IMR-90 (cell line): Measurements from ENCODE around the gene RHBDD2. TPM values are rescaled to one million over a fixed set of nuclear protein-coding genes. Genes with fewer than 3 reads are reported as not detected.

Source experiments
- ATAC-seq: fragments of 200-7000 bp; cut with Tn5 transposase; 2 replicates; pipeline ENCODE4 v1.9.1; 2020; ENCODE audit warnings: low read depth, mild to moderate bottlenecking, moderate library complexity
- BruUV-seq: library from RNA; stranded (reverse); fragments of 400-500 nt; replicated peaks from 2 replicates; lab custom pipeline; 2021; lab: Mats Ljungman, UMichigan
- CTCF ChIA-PET: fragments of 300-600 bp; formaldehyde crosslinking; extraction: SDS; loops from one replicate; lab custom pipeline; 2021; ENCODE audit warnings: antibody characterized with exemption; lab: Yijun Ruan, JAX
- POLR2A ChIA-PET: fragments of 300-600 bp; sonication (Branson Sonifier 250); formaldehyde crosslinking; loops from one replicate; lab custom pipeline; 2022; ENCODE audit warnings: antibody characterized with exemption; ENCODE audit not compliant: unreplicated experiment; lab: Charles Lee
- DNase-seq: peaks from one replicate; pipeline ENCODE4 v3.0.0; 2013
- H2AFZ ChIP-seq: replicated peaks from 2 replicates; pipeline ENCODE3; 2013; ENCODE audit warnings: low read length, mild to moderate bottlenecking; ENCODE audit not compliant: poor library complexity
- H2AK5ac ChIP-seq: 2 replicates; pipeline ENCODE4 v1.6.1; 2013; ENCODE audit warnings: low read depth, low read length, inconsistent platforms
- H2AK9ac ChIP-seq: replicated peaks from 2 replicates; pipeline ENCODE3; 2013; ENCODE audit warnings: mild to moderate bottlenecking, low read depth, low read length, moderate library complexity; ENCODE audit not compliant: poor library complexity
- H2BK120ac ChIP-seq: 2 replicates; pipeline ENCODE4 v1.6.1; 2013; ENCODE audit warnings: low read depth, low read length, inconsistent platforms
- H2BK15ac ChIP-seq: 3 replicates; pipeline ENCODE4 v1.6.1; 2013; ENCODE audit warnings: low read depth, low read length, inconsistent platforms
- H2BK20ac ChIP-seq: 2 replicates; pipeline ENCODE4 v1.6.1; 2013; ENCODE audit warnings: low read depth, mild to moderate bottlenecking, inconsistent platforms, low read length, moderate library complexity
- H2BK5ac ChIP-seq: 2 replicates; pipeline ENCODE4 v1.6.1; 2013; ENCODE audit warnings: mild to moderate bottlenecking, low read depth, low read length, inconsistent platforms; ENCODE audit not compliant: poor library complexity, severe bottlenecking
- H3K14ac ChIP-seq: replicated peaks from 2 replicates; pipeline ENCODE4 v1.6.1; 2013; ENCODE audit warnings: low read depth, low read length, inconsistent platforms
- H3K18ac ChIP-seq: 2 replicates; pipeline ENCODE4 v1.6.1; 2013; ENCODE audit warnings: low read depth, low read length, control low read depth
- H3K23ac ChIP-seq: 2 replicates; pipeline ENCODE4 v1.6.1; 2013; ENCODE audit warnings: low read depth, low read length, inconsistent platforms
- H3K27ac ChIP-seq: 2 replicates; pipeline ENCODE4 v1.5.1; 2013; ENCODE audit warnings: mild to moderate bottlenecking, control low read depth, low read length; ENCODE audit not compliant: insufficient read depth
- H3K27me3 ChIP-seq: 2 replicates; pipeline ENCODE4 v1.6.1; 2013; ENCODE audit warnings: low read length; ENCODE audit not compliant: control insufficient read depth, insufficient read depth
- H3K36me3 ChIP-seq: 2 replicates; pipeline ENCODE4 v1.6.1; 2013; ENCODE audit warnings: low read length, mixed read lengths; ENCODE audit not compliant: control insufficient read depth, insufficient read depth
- H3K4ac ChIP-seq: 2 replicates; pipeline ENCODE4 v1.6.1; 2013; ENCODE audit warnings: low read depth, low read length, inconsistent platforms
- H3K4me1 ChIP-seq: 2 replicates; pipeline ENCODE4 v1.6.1; 2013; ENCODE audit warnings: low read length, mixed read lengths; ENCODE audit not compliant: control insufficient read depth, insufficient read depth
- H3K4me2 ChIP-seq: 2 replicates; pipeline ENCODE4 v1.6.1; 2013; ENCODE audit warnings: low read depth, mild to moderate bottlenecking, control low read depth, low read length, moderate library complexity
- H3K4me3 ChIP-seq: 2 replicates; pipeline ENCODE4 v1.5.1; 2013; ENCODE audit warnings: low read depth, mild to moderate bottlenecking, control low read depth, low read length, moderate library complexity; ENCODE audit not compliant: insufficient read depth
- H3K56ac ChIP-seq: 2 replicates; pipeline ENCODE4 v1.6.1; 2013; ENCODE audit warnings: low read length, inconsistent platforms; ENCODE audit not compliant: insufficient read depth; ENCODE audit errors: extremely low read depth
- H3K79me1 ChIP-seq, 2 experiments: 2 replicates each; pipeline ENCODE4 v1.6.1; 2013; ENCODE audit warnings: low read length in 2 of 2, inconsistent platforms in 1 of 2, low read depth in 1 of 2
- H3K9ac ChIP-seq: 2 replicates; pipeline ENCODE4 v1.6.1; 2013; ENCODE audit warnings: low read depth, low read length, control low read depth
- H3K9me1 ChIP-seq: 2 replicates; pipeline ENCODE4 v1.6.1; 2013; ENCODE audit warnings: low read length, inconsistent platforms; ENCODE audit not compliant: insufficient read depth
- H3K9me3 ChIP-seq: 2 replicates; pipeline ENCODE4 v1.6.1; 2013; ENCODE audit warnings: low read length; ENCODE audit not compliant: control insufficient read depth, insufficient read depth
- H4K20me1 ChIP-seq: 2 replicates; pipeline ENCODE4 v1.6.1; 2013; ENCODE audit warnings: low read length, inconsistent platforms; ENCODE audit not compliant: insufficient read depth
- H4K5ac ChIP-seq: 2 replicates; pipeline ENCODE4 v1.6.1; 2013; ENCODE audit warnings: mild to moderate bottlenecking, low read depth, low read length, control low read depth
- H4K8ac ChIP-seq, 2 experiments: 2 replicates each; pipeline ENCODE4 v1.6.1; 2013; ENCODE audit warnings: low read depth in 2 of 2, low read length in 2 of 2, control low read depth in 1 of 2, inconsistent platforms in 1 of 2
- H4K91ac ChIP-seq: 2 replicates; pipeline ENCODE4 v1.6.1; 2013; ENCODE audit warnings: low read depth, low read length, inconsistent platforms; ENCODE audit not compliant: insufficient read depth
- BHLHE40 ChIP-seq: fragments of 150-350 bp; IDR thresholded peaks from 2 replicates; pipeline ENCODE4 v1.6.1; 2016; ENCODE audit warnings: mild to moderate bottlenecking, low read depth, low read length
- CEBPB ChIP-seq: IDR thresholded peaks from 2 replicates; pipeline ENCODE4 v1.6.1; 2012; ENCODE audit warnings: low read depth, low read length, improper control_type of control experiment
- CHD1 ChIP-seq: IDR thresholded peaks from 2 replicates; pipeline ENCODE4 v1.6.1; 2012; ENCODE audit warnings: low read depth, low read length, improper control_type of control experiment
- CTCF ChIP-seq: conservative IDR thresholded peaks from 2 replicates; pipeline ENCODE4 v1.5.1; 2012; ENCODE audit warnings: mild to moderate bottlenecking, low read depth, low read length, improper control_type of control experiment
- ELK1 ChIP-seq: fragments of 150-350 bp; IDR thresholded peaks from 2 replicates; pipeline ENCODE4 v1.6.1; 2016; ENCODE audit warnings: low read depth, mild to moderate bottlenecking, low read length, moderate library complexity, borderline replicate concordance
- FOS ChIP-seq: fragments of 150-350 bp; IDR thresholded peaks from 2 replicates; pipeline ENCODE4 v1.6.1; 2016; ENCODE audit warnings: low read depth, low read length
- MAFK ChIP-seq: IDR thresholded peaks from 2 replicates; pipeline ENCODE4 v1.6.1; 2012; ENCODE audit warnings: low read depth, low read length, improper control_type of control experiment
- MAZ ChIP-seq: IDR thresholded peaks from 2 replicates; pipeline ENCODE4 v1.6.1; 2012; ENCODE audit warnings: low read depth, mild to moderate bottlenecking, low read length, improper control_type of control experiment, moderate library complexity, borderline replicate concordance
- MXI1 ChIP-seq: IDR thresholded peaks from 2 replicates; pipeline ENCODE4 v1.6.1; 2012; ENCODE audit warnings: low read depth, mild to moderate bottlenecking, low read length, moderate library complexity, borderline replicate concordance
- NFE2L2 ChIP-seq: fragments of 150-350 bp; IDR thresholded peaks from 2 replicates; pipeline ENCODE4 v1.6.1; 2016; ENCODE audit warnings: low read depth, mild to moderate bottlenecking, low read length
- POLR2A ChIP-seq: IDR thresholded peaks from 2 replicates; pipeline ENCODE4 v1.6.1; 2012; ENCODE audit warnings: mild to moderate bottlenecking, low read depth, low read length
- RAD21 ChIP-seq: IDR thresholded peaks from 2 replicates; pipeline ENCODE4 v1.6.1; 2012; ENCODE audit warnings: low read length, improper control_type of control experiment
- RCOR1 ChIP-seq: IDR thresholded peaks from 2 replicates; pipeline ENCODE4 v1.6.1; 2012; ENCODE audit warnings: mild to moderate bottlenecking, low read length, improper control_type of control experiment; ENCODE audit not compliant: insufficient replicate concordance
- RFX5 ChIP-seq: IDR thresholded peaks from 2 replicates; pipeline ENCODE4 v1.8.0; 2012; ENCODE audit warnings: low read depth, mild to moderate bottlenecking, low read length, moderate library complexity
- SMC3 ChIP-seq: fragments of 150-350 bp; IDR thresholded peaks from 2 replicates; pipeline ENCODE4 v1.6.1; 2016; ENCODE audit warnings: low read depth, mild to moderate bottlenecking, antibody characterized with exemption, low read length, moderate library complexity
- USF2 ChIP-seq: fragments of 150-350 bp; IDR thresholded peaks from 2 replicates; pipeline ENCODE4 v1.6.1; 2017; ENCODE audit warnings: mild to moderate bottlenecking, antibody characterized with exemption, low read length, low read depth
- WGBS, 2 experiments: methylation state at CpG; one replicate each; pipeline versions ENCODE4 v1.1.5 to v1.1.7; 2013; ENCODE audit warnings: missing lambda C conversion rate in 2 of 2; ENCODE audit not compliant: insufficient read length in 1 of 2; ENCODE audit errors: extremely low coverage in 2 of 2; 5-methylcytosine and 5-hydroxymethylcytosine counted together
- dilution Hi-C: fragments of 300-500 bp; cut with HindIII; formaldehyde crosslinking; loops from one replicate; pipeline ENCODE4 v1.14.3; 2018; ENCODE audit warnings: low sequenced_read_pairs; ENCODE audit not compliant: unreplicated experiment
- in situ Hi-C: fragments of 300-500 bp; cut with MboI; formaldehyde crosslinking; loops from 3 replicates; pipeline ENCODE4 v1.14.3; 2019; ENCODE audit warnings: low sequenced_read_pairs, inconsistent platforms, mixed read lengths
- intact Hi-C: fragments of 100-400 bp; cut with micrococcal nuclease; formaldehyde crosslinking; loops from 2 replicates; pipeline ENCODE4 v1.10.0; 2022
- polyA plus RNA-seq, 3 experiments: library from polyadenylated mRNA; depleted of rRNA; stranded (reverse); fragments of >200 nt; gene quantifications; 2 replicates each; pipeline ENCODE4 v1.2.3, GENCODE V29; 2012; ENCODE audit warnings: low replicate concordance in 1 of 3
- total RNA-seq: library from RNA; depleted of rRNA; stranded (reverse); fragments of >200 nt; gene quantifications from 2 replicates; pipeline ENCODE4 v1.2.3, GENCODE V29; 2012

The RHBDD2 gene
- total and polyA plus RNA-seq, 2 of the 4 experiments (the other 2 are of a cell fraction), result 9.7 to 42.4 TPM

GRCh38 chr7:75928568-75928914, 49.7 kb downstream of the RHBDD2 start:
- ChIA-PET CTCF (no interaction called here), POLR2A (no interaction called here)
- peaks cover 2% of the 10 kb centered on the region; the same call in 1 of the 2 replicates for H3K36me3 ChIP-seq
- no peak overlapping the region for H2BK5ac ChIP-seq
- no peak overlapping the region for H4K5ac ChIP-seq
- no peak overlapping the region for H2BK15ac ChIP-seq
- peaks cover 13% of the 10 kb centered on the region; the same call in 1 of the 2 replicates for H3K9me1 ChIP-seq
- in situ Hi-C loops (no loop called here), intact Hi-C loops (no loop called here), dilution Hi-C loops (no loop called here)
- H3K27ac ChIP-seq, result no peak overlapping the region
- no peak overlapping the region for H3K18ac ChIP-seq
- H4K8ac ChIP-seq, result no peak overlapping the region
- H3K79me1 ChIP-seq, result peaks cover 25 to 74% of the 10 kb centered on the region in 2 experiments; a peak in 3 of 4 replicates
- no peak overlapping the region for H3K23ac ChIP-seq
- H4K20me1 ChIP-seq, result peaks cover 29% of the 10 kb centered on the region; the same call in 1 of the 2 replicates
- no peak overlapping the region for H2BK120ac ChIP-seq
- TF ChIP-seq CTCF (no peak), FOS (no peak), MXI1 (no peak), SMC3 (no peak), MAZ (no peak), RCOR1 (no peak), BHLHE40 (no peak), NFE2L2 (no peak), RFX5 (no peak), CHD1 (no peak), RAD21 (no peak), CEBPB (no peak), MAFK (no peak), USF2 (no peak), POLR2A (no peak), ELK1 (no peak)
- no peak overlapping the region for H3K56ac ChIP-seq
- no peak overlapping the region for H3K4ac ChIP-seq
- no peak overlapping the region for H3K9ac ChIP-seq
- no peak overlapping the region for H3K14ac ChIP-seq
- H3K27me3 ChIP-seq, result no peaks in the 10 kb centered on the region
- no peak overlapping the region for H3K4me2 ChIP-seq
- H2AFZ ChIP-seq, result no peak overlapping the region
- no peak overlapping the region for H2AK9ac ChIP-seq
- ATAC-seq, result no peak
- DNase-seq, result no peak
- no peak overlapping the region for H3K4me3 ChIP-seq
- H2AK5ac ChIP-seq, result no peak overlapping the region
- WGBS, 2 experiments, result no CpG with 5 or more reads among the region's 4 CpGs
- no TSS peak for BruUV-seq
- H3K9me3 ChIP-seq, result no peaks in the 10 kb centered on the region
- H4K91ac ChIP-seq, result no peak overlapping the region
- no peak overlapping the region for H2BK20ac ChIP-seq
- H3K4me1 ChIP-seq, result no peaks in the 10 kb centered on the region
